HG03175 (cell line): Measurements from ENCODE around the gene BDKRB2.

Experiments used
- ATAC-seq: cut with Tn5 transposase; IDR thresholded peaks from one replicate; pipeline ENCODE4 v1.9.1; 2021; ENCODE audit warnings: mild to moderate bottlenecking, moderate library complexity; ENCODE audit not compliant: unreplicated experiment

Gene BDKRB2

DNA sequence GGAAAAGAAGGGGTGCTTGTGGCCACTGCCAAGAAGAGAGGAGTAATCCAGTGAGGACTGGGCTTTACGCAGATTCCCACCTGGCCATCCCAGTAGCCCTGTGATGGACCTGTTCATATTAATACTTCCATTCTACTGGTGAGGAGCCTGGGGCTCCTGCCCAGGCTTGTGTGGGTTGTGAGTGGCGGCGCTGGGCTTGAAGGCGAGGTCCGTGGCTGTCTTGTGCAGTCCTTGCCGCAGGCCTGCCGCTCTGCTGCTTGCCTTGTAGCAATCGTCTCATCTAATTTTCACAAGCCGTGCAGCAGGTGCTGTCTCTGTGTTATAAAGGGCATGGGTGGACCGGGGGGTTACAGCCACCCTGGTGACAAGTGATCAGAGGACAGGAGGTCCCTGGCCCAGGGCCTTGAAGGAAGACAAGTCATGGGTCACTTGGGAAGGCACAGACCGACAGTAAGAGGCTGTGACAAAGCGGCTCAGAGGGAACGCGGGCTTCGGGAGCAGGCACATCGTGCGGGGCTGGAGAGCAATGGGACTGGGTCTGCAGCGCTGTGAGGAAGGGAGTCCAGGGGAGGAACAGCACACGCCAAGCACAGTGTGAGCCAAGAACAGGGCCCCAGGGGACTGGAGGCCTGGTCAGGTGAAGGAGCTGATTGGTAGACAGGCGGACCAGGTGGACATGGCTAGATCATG, 7.3 kb upstream of the BDKRB2 start:
- no peak for ATAC-seq

DNA sequence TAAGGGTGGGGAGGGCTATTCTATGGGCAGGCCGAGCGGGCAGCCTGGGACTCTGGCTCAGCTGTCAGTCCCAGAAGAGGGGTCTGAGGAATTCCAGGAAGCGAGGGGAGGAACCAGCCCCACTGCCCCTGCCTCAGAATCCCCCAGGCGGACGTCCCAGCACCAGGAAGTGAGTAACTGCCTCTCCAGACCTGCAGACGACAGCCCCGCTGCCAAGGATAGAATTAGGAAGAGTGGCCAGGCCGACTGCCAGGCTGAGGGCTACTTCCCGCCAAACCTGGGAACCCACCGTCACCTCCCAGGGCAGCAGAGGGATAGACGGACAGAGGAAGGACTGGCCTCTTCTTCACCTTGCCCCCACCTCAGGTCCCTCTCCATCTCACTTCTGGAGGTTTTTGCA, 6.7 kb upstream of the BDKRB2 start:
- ATAC-seq = no peak

DNA sequence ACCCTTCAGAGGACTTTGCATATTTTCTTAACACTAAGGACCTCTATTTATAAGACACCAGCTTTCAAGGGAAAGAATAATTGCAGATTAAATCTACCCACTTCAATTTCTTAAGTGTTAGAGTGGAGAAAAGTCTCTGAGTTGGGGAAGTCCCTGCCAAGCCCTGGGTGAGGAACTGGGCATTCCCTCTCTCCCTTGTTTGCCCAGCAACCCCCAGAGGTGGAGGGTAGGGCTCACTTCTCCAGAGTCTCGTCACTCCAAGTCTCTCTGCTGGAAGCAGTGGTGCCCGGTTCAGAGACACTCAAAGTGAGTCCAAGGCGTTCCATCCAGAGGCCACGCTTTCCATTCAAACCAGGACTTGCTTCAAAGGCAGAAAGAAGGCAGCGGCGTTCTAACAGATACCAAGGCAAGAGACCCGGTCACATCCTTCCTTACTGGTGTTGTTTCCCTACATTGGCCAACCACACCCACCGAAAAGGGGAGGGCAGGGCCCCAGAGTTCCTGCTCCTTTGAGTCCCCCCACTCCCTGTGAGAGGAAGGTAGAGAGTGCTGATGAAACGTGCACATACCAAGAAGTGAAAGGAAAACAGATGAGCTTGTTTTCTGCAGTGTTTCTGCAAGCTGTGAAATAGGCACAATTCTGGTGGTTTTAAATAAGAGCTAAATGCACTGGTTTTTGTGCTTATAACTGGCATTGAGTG, 6.1 kb upstream of the BDKRB2 start:
- no peak for ATAC-seq

DNA sequence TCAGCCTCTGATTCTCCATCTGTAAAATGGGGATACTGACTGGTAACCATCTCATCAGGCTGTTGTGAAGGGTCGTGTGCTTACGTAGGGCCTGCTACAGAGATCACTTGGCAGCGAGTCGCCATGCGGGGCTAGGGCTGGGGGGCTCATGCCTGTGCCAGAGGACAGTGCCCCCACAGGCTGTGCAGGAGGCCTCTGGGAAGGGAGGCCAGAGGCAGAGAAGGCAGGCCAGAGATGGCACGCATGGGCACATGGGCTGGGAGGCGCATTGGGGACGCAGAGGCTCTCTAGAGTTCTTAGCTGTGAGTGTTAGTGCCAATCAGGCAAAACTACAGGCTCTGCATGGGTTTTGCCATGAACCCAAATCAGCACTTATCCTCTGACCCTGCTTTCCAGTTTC, 3.5 kb upstream of the BDKRB2 start:
- ATAC-seq = no peak

DNA sequence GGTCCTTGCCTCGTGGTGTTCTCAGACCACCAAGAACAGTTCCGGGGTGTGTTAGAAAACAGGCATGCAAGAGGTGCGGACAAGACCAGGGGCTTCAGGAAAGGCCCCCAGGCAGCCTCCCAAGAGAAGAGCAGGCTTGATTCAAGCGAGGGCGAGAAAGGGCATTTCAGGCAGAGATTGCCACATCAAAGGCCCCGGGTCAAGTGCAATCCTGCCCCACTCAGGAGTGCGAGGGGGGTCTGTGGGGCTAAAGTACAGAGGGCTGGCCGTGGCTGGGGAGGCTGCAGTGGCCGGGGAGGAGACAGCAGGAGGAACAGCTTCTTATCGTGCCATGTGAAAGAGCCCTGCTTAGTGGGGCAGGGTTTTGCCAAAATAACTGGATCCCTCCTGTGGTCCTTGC, 2.7 kb upstream of the BDKRB2 start:
- ATAC-seq = no peak

DNA sequence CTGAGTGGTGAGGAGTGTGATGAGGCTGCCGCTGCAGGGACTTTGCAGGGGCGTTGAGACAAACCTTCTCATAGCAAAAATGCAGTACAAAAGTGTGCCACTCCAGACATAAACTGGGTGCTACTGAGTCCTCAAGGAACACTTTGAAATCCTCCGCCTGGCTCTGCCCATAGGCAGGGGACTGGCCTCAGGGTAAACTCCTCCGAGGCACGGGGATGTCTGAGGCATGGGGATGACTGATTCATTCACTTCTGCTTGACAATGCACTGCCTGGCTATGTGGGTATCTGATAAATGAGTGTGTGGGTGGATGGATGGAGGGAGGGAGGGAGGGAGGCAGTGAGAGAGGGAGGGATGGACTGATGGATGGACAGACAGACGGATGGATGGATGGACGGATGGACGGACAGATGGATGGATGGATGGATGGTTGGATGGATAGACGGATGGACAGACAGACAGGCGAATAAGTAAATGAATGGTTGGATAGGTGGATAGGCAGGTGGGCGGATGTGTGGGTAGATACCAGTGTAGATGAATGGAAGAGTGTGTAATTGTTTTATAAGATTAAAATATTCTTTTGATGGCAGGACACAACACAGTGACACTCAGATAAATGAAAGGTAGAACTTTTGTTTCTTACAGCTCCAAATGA, 2.1 kb upstream of the BDKRB2 start:
- no peak for ATAC-seq

DNA sequence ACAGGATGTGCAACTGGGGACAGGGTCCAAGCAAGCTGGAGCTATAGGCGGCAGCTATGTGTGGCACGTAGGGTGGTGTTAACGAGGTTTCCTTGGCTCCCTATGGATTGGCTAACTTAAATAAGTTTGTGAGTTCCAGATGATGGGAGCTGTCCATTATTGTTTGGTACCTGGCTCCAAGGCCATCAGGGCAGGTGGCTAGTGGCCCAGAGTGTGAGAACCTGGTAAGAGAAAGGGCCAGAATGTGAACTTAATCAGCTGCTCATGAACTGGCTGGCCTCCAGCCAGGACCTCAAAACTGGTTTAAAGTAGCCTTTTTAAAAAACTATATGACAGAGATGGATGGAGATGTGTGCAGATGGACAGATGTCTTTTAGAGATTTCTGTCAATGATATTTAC, 1.5 kb upstream of the BDKRB2 start:
- no peak for ATAC-seq

DNA sequence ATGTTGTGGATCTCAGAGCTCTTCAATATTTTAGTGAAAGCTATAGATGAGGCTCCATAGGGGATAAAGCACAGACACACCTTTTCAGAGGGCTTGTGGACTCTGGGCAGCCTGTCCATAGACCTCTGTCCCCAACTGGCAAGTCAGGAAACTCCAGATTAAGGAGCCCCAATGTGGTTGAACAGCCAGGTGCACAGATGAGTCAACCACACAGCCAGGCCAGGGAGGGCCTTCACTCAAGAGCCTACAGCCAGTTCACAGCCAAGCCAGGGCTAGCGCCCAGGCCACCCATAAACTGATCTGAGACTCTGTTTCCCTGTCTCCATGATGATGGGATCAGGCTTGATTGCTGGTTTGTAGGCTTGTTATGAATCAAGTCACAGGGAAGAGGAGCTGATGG, 1.0 kb upstream of the BDKRB2 start:
- ATAC-seq = no peak

DNA sequence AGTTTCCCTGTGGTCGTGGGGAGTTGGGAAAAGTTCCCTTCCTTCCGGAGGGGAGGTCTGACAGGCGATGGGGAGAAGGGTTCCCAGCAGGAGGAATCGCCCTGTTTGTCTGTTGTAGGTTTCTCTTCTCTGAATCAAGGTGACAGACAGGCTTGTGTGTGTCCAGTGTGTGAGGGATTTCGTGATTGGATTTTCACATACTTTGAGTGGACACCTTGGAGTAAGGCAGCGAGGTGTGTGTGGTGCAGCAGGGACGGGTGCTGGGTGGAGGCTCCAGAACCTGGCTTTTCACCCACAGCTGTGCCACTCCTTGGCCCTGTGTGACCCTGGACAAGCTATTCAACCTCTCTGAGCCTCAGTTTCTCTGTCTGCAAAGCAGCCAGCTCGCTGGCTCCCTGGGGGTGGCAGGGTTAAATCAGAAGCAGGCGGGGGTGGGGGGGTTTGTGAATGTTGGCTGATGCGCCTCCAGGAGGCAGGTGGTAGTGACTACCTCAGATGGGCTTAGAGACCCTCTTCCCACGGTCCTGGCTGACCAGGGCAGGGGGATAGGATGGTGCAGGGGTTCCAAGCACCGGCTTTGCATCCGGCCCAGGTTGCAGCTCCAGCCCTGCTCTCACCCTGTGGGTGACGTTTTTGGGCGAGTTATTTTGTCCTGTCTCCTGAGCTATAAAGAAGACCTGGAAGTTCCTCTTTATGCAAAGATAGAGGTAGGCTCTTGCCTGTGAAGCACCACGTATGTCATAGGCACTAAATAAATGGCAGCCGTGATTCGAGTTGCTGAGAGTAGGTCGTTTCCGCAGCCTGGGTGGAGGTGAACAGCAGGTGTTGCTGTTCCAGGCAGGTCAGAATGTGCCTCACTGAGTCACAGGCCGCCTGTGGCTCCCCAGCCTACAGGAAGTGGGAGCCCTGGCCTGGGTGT, 679 bp downstream of the BDKRB2 start:
- no peak for ATAC-seq

DNA sequence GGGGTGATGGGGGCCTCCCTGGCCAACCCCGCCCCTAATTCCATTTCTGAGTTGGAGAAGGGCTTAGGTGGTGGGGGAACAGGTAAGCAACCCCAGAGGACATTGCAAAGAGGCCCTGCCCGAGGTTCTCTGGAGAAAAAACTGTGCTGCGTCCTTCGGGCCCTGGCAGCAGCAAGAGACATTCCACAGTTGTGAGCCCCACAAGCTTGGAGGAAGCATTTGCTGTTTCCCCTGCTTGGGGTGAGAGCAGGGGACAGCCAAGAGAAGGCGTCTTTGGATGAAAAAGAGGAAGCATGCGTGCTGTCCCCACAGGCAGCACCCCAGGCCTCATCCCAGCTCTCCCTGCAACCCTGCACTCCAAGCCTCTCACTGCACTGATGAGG, 1.3 kb downstream of the BDKRB2 start:
- no peak for ATAC-seq

DNA sequence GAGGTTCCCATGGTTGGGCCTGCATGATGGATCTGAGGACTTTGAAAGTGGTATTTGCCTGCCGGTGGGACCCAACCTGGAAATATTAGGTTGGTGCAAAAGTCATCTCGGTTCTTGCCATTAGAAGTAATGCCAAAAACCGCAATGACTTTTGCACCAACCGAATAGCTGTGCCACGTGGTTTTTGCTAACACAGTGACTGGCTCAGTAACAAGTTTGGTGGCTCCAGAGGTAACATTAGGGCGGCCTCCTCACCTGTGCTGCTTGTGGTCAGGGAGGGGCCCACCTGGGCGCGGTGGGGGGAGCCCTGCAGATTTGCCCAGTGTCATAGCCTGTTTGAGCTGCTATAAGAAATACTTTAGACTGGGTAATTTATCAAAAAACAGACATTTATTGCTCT, 1.8 kb downstream of the BDKRB2 start:
- no peak for ATAC-seq

DNA sequence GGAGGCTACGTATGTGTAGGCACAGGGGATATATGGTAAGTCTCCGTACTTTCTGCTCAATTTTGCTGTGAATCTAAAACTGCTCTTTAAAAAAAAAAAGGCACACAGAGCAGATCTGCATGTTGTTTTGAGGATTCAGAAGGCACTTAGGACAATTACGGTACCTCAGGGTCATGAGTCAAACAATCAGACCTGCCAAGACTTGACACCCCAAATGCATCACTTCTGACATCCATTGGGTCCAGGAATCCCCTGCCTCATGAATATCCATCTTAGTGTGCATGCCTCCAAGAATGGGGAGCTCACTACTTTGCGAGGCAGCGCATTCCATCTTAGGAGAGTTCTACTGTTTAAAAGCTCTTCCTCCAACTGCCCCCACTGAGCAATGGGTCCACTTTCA, 3.0 kb downstream of the BDKRB2 start:
- no peak for ATAC-seq

DNA sequence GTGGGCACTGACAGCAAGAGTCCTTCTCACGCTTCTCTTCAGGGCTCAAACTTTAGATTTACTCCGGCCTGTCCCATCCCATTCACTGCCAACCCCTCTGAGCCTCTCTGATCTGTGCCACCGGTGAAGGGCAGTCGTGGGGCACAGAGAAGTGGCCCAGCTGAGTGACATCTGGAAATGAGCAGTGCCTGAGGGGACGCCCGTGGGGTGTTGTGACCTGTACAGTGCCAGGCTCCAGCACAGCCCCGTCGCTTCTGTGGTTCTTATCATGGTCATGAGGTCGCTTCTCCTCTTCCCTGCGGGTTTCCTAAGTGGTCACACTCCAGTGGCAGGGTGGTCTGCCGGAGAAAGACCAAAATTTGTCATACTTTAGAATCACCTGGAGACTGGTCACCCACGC, 4.1 kb downstream of the BDKRB2 start:
- no peak for ATAC-seq

DNA sequence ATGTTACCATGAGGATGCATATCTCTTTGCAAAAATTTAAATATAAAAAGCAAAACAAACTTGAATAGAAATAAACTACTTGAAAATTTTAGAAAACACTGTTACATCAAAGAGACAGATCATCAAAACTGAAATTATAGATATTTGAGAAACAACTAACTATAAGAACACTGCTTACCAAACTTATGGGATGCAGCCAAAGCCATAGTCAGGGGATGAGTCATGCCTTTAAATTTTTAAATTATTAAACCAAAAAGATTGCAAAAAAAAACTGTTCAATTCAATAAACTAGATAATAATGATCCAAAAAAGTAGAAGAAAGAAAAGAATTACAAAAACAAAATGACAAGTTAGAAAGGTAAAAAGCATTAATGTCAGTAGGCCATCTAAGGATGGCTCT, 7.5 kb downstream of the BDKRB2 start:
- ATAC-seq = no peak

DNA sequence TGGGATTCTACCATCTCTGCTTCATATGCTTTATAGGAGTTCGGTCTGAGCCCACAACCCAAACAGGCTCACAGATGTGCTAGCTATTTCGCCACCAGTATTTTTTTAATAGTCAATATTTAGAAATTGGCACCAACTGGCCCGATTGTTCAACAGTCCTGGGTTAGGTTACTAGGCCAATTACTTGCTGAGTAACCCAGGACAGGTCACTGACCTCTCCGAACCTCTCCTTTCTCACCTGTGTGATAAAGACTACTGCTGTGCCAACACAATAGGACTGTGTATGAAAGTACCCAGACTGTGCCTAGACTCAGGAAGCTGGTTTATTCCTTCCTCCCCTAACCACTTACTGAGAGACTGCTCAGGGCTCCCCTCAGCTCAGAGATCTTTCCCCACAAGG, 8.3 kb downstream of the BDKRB2 start:
- no peak for ATAC-seq

DNA sequence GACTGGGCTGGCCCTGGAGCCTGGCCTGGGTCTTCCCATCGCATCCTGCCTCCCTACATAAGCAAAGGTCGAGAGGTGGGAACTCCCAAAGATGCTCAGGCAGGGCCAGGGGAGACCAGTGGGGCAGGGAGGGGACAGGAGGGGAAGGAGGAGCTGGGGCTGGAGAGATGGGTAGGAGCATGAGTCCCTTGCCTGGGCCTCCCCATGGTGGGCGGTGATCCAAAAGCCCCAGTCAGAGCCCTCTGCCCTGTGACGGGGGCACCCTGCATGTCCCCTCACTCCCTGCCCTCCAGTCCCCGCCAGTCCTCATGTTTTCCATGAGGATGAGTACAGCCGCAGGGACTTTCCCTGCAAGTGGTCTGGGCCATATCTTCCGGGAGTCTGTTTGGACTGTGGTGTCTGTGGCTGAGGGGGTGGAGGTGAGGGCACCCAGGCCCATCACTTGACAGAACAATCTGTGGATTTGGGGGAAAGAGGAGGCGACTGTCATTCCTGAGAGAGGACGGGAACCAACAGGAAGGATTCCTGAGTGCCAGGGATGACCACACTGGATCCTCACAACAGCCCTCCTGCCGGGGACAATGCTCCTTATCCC, 9.3 kb downstream of the BDKRB2 start:
- no peak for ATAC-seq

DNA sequence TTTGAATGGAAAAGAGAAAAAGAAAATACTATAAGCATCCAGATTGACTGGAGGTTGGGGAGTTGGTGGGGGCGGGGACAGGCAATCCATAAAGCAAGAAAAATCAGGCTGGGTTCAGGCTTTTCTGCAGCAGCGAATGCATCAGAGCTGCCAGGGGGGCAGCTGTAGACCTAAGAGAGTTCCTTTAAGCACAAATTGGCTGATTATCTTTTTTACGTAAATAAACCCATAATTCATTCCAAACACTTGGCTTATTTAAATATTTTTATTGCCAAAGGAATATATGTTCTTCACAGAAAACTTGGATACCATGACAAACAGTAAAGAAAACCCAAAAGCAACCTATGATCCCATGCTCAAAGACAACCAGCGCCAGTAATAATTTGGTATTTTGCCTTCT, 10.2 kb downstream of the BDKRB2 start:
- no peak for ATAC-seq

DNA sequence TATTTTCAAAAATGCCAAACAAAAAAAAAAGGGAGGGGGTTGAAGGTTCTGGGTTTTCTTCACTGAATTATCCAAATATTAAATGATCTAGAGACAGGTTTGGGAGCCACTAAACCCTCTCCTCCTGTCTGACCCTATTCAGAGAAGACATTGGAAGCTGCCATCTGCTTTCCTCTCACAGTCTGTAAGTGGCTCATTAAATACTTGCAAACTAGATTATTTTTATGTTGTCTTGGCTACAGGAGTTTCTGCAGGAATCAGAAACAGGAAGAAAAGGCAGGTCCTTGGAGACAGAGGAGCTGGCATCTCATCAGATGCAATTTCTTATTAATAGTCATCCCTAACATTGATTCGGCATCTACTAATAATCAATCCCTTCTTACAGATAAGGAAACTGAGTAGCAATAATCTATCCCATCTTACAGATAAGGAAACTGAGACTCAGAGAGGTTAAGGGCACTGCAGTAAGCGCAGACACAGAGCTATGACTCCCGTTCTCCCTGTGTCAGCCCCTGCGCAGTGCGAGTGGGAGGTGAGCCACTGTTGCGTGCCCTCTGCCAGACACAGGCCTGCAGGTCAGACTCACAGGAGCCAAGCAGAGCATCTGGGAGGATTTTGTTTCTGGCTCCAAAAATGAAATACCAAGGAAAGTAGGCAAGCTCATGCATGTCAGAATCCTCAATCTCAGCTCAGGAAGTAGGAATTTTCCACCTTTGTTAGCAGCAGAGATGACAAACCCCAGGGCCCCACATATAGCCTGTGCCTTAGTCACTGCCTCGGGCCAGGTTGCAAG, 11.0 kb downstream of the BDKRB2 start:
- ATAC-seq = no peak

DNA sequence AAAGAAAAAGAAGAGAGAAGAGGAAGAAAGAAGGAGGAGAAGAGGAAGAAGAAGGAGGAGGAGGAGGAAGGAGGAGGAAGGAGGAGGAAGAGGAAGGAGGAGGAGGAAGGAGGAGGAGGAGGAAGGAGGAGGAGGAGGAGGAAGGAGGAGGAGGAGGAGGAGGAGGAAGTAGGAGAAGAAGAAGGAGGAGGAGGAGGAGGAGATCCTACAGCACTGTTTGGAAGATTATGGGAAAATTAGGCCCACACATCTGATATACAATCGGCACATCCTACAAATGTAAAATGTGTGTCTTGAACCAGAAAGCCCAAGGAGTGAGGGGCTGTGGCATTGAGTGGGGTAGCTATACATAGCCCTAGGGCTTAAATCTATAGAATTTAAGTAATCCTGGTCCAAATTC, 12.0 kb downstream of the BDKRB2 start:
- no peak for ATAC-seq

DNA sequence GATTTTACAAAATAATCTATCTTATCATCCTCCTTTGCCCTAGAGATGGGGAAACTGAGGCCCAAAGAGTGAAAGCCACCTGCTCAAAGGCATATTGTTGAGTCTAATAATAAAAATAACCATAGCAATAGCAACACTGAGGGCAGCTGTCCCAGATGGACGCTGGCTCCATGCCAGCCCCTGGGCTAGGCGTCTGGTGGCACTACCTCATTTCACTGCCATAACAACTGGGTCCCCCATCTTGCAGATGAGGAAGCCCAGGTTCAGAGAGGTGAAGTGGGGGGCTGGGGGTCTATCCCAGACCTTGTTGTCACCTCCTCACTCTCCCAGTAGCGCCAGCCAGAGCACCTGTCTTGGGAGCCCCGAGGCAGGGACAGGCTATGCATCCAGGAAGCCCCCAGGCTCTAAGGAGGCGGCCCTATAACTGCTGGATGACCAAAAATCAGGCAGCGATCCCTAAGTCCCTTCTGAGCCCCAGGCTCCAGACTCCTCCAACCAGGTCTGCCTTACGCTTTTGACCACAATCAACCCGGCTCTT, 12.8 kb downstream of the BDKRB2 start:
- ATAC-seq = no peak
